Thyroid gland (tissue), 4 donors: Measurements from ENCODE around the gene KCNJ6.

Experiments
- CTCF ChIP-seq, 6 experiments: fragments of 200-600 bp in 3 of 6; fragments of 450-650 bp in 3 of 6; sonication (generic) in 3 of 6; IDR thresholded peaks; one replicate each; pipeline ENCODE4 v1.5.1; 2016 to 2019; ENCODE audit warnings: antibody characterized with exemption in 6 of 6, mild to moderate bottlenecking in 2 of 6, inconsistent platforms in 1 of 6, moderate library complexity in 1 of 6
- POLR2A ChIP-seq, 2 donors: fragments of 450-650 bp; IDR thresholded peaks; one replicate each; pipeline ENCODE4 v1.6.1; 2017; ENCODE audit warnings: antibody characterized with exemption in 2 of 2, mild to moderate bottlenecking in 2 of 2, moderate library complexity in 1 of 2

- no peak for TF ChIP-seq CTCF (IDR thresholded peaks at IDR 0.05)
- no peak for TF ChIP-seq POLR2A (IDR thresholded peaks at IDR 0.05)
These were observed 198.7 kb downstream of the KCNJ6 start for GRCh38 chr21:37717534-37717933.
